MM.1S (cell line): Measurements from ENCODE around the gene CPEB2.

Source experiments
- CTCF ChIP-seq: fragments of 300-600 bp; sonication (generic); IDR thresholded peaks from 2 replicates; pipeline ENCODE4 v1.5.1; 2016; ENCODE audit warnings: antibody characterized with exemption, low read length, mixed read lengths
- EZH2 ChIP-seq: fragments of 300-600 bp; sonication (generic); optimal IDR thresholded peaks from 2 replicates; pipeline ENCODE3; 2017; ENCODE audit warnings: low read depth, mild to moderate bottlenecking, antibody characterized with exemption, low read length, mixed read lengths

GRCh38 chr4:15021311-15021710 is 19.0 kb downstream of the CPEB2 start:
- TF ChIP-seq CTCF (no peak), EZH2 (no peak)
